GM19467 (cell line): Measurements from ENCODE around the gene CCDC70.
A peak's percentile ranks its signal among the peaks of the same experiment; 100 is the strongest.
"Not testable (repeated sequence)": the region's sequence is repeated elsewhere in the genome, so short reads cannot be mapped to it uniquely, and the experiment has no call there.

Source experiments
- ATAC-seq: cut with Tn5 transposase; IDR thresholded peaks from one replicate; pipeline ENCODE4 v1.9.1; 2021; ENCODE audit warnings: mild to moderate bottlenecking, moderate library complexity; ENCODE audit not compliant: unreplicated experiment

The CCDC70 gene

DNA sequence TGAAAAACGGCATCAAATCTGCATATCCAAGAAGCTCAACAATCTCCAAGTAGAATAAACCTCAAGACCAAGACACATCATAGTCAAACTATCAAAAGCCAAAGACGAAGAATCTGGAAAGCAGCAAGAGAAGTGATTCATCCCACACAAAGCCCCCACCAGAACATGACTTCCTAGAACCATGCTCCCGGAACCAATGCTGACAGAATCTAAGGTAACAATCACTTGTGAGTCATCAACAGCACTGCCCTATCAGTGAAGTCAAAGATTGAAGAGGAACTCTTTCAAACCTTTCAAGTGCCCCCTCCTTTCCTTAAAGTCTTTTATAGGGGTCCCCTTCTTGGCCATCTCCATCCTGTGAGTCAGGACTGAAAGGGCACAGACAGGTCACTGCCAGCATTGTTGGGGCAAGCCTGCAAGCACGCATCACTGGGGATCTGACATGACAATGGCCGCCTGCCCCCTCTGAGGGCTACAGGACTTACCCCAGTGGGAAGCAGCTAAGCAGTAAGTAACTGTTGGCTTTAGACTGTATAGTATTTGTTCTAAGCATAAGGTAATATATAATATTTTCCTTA lies at the start of gene CCDC70:
Gene CCDC70, plus strand, starts transcription at position 247 of the 578 bp plus-strand sequence. CDS start 3,443 bp downstream, outside the sequence.
- ATAC-seq, result no peak

DNA sequence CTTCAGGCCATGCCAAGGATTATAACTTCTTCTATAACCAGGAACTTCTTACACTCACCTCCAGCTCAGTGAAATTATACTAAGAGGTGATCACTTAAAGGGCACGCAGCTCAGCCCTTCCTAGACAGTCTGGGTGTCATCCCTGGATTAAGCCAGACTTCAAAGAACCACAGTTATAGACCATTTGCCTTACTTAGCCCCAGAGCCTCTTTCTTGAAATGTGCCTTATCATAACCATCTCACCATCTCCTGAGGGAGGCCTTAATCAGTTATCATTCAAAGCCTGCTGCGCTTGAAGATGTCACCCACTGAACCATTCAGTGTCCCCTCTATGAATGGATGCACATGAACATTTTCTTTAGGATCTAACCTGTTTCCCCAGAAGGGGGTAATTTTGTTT lies 47.7 kb upstream of the CCDC70 start:
- no peak for ATAC-seq

DNA sequence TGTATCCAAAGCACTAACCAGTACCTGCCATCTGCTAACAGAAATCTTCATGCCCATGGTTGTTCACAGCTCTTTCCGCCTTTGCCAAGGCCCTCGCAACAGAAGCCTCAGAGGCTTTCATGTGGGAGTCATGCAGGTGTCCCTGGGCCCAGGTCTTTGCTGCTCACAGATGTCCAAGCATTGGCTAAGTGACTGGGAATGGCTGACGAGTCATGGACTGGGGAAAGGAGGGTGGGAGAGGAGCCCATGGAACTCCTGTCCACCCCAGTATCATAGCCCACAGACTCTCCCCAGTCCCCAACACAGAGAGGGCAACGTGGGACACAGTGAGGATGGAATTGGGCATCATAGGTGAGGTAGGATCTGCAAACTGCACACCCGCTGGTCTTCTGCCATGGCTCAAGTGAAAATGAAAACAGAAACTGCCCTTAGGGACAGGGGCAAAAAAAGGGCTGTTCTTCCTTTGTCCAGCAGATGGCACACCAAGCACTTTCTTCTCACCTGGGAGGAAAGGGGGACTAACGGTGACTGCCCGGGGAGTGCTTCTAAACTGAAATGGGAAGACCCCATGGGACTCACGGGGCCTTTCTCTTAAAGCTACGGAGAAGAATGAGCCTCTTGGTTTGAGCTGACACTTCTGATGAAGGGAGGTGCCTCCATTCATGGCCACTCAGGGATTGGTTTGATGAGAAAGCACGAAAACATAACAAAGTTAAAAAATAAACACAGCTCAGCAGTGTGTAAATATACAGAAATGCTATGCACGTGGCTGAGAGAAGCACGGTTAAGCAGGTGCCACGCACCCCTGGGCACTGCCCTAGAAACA lies 46.7 kb upstream of the CCDC70 start:
- ATAC-seq, result peak; percentile 69

DNA sequence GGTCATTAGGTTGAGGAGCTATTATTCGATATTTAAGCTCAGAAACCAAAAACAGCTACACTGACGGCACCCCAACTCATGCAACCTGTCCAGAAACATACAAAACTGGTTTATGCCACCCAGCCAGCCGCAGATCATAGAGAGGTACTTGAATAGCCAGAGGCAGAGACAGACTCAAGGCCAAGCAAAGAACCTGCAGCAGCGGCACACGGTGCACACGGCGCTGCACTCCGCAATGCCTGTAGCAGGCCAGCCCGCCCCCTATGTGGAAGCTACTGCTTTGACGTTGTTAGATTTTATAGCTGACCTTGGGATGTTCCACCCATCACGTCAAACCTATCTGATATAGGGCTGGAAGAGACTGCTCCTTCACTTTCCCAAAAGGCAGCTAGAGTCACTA lies 45.9 kb upstream of the CCDC70 start:
- no peak for ATAC-seq

DNA sequence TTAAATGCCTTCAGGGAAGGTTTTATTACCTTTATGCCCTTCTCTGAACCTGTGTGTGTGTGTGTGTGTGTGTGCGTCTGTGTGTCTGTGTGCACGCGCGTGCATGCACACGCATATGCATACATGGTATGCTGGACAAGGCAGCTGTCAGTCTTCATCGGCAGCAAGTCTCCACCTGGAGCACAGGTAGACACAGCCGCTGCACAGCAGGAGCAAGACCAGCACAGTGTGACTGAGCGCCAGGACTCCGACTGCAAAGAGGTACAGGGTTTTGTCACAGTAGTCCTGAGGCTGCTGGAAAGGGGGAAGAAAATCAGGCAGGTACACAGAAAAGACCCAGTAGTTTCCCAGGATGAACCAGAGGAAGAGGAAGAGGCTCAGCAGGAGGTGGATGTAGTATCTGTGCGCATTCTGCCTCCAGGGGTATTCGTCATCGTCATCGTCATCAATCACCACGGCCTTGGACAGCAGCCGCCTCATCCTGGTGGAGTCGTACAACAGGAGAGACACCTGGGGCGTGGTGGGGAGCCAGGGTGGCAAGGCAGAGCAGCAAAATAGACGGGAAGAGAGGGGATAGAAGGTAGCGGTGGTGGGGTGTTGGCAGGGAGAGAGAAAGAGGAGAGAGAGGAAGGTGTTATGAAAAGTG lies 45.0 kb upstream of the CCDC70 start:
- ATAC-seq, result no peak

DNA sequence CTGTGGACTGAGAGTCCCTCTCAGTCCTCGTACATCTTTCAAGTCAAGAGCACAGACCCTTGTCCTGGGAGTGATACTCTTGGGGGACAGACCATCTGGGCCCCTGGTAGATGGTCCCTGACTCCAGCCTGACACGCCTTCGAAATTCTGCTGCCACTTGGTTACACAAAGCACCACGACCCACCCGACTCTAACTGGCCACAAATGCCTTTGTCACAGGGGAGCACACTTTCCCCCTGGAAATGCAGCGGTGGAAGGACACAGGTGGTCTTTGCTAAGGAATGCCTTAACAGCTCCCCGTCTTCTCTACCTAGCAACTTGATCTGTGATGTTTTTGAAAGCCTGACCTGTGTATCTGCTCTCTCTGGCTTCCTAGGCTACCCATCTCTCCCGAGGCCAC lies 44.1 kb upstream of the CCDC70 start:
- no peak for ATAC-seq

DNA sequence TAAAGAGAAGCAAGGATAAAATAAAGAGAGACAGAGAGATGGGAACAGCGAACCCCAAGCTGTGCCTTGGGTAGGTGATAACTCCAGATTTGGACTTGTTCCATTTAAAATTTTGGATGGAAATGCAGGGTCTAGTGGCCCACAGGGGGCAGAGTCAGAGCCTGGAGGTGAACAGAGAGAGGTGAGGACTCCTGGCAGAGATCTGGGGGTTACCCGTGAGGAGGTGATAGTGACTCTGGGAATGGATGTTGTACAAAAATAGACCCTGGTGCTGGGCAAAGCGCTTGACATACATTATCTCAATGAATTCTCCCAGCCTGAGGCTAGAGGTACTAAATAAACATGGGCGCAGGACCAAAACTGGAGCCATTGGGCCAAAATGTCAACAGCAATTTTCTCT lies 43.5 kb upstream of the CCDC70 start:
- no peak for ATAC-seq

DNA sequence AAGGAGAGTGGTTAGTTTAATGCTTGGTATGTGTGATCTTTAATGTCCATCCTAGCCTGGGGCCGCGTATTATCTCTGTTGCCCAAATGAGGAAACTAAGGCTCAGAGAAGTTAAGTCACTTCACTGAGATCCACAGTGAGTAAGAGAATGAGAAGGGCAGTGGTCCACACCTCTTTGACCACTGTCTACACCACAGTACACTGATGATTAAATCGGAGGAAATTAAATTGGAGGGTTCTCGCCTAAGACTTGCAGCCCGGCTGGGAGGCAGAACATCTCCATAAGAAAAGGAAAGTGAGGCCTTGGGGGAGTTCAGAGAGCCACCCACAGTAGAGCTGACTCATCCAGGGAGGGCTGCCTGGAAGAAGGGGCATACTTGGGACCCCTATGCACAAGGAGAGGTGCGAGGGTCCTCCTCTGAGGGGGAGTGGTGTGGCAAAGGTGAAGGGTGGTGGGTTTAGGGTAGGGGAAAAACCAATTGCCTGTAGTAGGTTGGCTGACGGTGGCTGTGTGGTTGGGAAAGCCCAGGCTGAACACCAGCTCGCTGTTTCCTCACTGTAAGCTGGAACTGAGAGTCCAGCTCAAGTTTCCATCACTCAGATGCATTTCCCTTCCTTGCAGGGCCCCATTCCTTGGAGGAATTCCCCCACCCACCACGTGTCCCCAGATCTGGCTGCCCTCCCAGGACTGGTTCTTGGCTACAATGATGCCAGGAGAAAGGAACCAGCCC lies 42.8 kb upstream of the CCDC70 start:
- no peak for ATAC-seq

DNA sequence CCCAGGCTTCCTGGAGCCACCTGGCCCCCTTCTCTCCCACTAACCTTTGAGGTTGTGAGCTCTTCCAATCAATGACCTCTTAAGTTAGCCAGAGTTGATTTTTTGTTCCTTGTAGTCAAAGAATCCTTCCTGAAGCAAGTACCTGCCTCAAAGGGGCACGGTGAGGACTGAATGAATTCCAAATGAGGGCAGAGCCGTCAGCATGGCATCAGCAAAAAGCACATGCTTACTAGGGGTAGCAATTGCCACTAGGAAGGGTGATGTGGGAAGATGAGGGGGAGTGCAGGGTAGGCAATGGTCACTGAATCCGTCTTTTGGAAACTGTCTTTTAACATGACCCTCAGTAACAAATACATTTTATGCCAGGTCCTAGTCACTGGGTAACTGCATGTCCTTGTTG lies 42.2 kb upstream of the CCDC70 start:
- no peak for ATAC-seq

DNA sequence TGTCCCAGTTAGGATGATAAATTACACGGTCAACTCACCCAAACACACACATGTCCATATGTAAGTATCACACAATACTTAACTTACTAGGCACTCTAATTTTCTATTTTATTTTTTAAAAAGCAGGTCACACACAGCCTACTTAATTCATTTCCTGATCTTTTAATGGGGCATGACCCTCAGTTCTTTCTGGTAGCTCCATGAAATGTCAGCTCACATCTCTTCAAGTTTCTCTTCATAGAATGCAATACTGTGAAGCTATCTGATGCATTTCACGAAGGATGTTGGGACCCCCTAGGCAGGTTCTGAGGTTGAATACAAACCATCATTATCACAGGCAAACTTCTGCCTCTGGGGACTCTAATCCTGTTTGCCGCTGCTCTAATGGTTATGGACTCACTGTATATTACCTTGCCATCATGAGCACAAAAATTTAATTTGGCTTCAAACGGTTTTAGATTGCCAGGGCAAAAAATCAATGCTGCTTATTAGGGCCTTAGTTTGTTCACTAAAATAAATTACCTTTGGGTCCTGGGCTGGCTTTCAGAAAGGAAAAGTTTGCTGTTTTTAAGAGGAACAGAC lies 41.7 kb upstream of the CCDC70 start:
- ATAC-seq, result no peak

DNA sequence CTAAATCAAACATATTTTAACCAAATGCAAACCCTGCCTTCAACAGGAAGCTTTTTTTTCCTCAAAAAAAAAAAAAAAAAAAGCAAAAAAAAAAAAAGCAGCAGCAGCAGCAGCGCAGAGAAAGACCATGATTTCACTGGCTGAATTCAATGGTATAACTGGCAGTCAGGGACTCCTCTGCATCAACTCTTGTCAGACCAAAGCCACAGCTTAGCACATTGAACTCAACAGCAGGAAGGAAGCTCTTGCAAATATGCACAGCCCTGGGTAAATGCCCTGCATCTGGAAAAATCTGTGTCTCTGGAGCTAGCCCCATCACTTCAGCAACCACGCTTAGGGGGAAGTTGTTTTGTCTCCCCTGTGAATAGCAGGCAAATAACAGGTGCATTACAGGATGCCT lies 40.2 kb upstream of the CCDC70 start:
- no peak for ATAC-seq

DNA sequence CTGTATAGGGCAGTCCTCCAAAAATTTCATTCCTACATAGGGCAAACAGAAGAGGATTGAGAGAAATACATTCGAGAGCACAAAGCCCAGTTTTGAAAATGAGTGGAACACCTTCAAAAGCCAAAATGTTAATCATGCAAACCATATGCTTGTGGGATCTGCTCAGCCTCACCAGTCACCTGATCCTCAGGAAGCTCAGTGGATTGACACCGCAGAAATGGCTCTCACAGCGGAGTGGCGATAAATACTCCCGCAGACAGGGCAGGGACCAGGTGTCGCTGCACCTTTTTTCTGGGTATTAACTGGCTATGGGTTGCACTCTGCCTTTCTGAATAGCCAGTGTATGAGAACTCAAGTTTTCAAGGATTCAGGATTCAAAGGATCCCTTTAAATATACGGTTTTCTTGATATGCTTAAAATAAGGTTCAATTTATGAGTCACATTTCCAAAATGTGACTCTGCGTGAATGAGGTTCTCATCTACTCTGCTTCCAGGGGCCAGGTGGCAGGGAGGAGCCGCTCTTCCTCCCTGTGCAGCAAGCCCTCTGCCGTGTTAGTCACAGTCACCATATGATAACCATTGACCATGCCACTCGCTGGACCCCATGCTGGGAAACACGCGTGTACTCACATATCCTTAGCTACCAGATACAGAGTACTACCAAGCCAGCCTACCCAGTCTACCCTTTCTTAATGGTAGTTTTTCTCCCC lies 39.5 kb upstream of the CCDC70 start:
- no peak for ATAC-seq

DNA sequence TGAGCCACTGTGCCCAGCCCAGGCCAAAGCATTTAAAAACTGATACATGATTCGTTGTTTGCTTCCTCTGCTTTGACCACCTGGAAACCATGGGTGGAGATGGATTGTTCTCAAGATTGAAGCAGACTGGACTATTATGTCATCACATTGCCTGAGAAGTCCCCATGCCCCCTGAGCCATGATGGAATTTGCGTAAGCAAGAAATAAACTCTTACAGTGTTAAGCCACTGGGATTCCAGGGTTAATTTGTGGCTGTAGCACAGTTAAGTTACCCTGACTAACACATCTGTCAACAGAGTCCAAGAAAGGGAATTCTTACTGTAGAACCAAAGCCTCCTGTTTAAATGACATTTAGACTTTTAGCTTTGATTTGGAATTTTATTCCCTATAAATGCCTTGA lies 38.4 kb upstream of the CCDC70 start:
- no peak for ATAC-seq

DNA sequence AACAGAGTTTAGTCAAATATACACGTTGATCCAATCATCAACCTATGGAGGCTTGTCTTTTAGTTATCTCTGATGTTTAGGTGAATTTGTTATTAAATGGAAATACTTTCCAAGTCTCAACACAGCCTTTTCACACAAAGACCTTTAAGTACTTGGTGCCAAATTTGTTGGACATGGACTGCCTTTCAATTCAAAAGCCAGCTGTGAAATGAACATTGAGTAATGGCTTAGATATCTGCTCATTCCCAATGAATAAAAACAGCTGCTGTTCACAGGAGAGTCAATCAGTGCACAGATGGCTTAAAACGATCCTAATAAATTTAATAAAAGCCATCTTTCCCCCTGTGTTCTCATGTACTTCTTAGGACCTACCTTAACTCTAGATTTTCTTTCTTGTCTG lies 37.9 kb upstream of the CCDC70 start:
- ATAC-seq, result no peak

DNA sequence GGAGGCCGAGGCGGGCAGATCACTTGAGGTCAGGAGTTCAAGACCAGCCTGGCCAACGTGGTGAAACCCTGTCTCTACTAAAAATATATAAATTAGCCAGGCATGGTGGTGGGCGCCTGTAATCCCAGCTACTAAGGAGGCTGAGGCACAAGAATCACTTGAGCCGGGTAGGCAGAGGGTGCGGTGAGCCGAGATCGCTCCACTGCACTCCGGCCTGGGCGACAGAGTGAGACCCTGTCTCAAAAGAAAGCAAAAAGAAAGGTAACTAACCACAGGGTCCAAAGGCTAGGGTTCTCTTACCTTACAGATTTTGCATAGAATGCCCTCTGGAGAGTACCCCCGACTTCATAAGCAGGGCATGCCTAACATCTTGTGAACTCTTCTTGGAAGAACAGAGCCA lies 37.1 kb upstream of the CCDC70 start:
- not testable (repeated sequence) for ATAC-seq

DNA sequence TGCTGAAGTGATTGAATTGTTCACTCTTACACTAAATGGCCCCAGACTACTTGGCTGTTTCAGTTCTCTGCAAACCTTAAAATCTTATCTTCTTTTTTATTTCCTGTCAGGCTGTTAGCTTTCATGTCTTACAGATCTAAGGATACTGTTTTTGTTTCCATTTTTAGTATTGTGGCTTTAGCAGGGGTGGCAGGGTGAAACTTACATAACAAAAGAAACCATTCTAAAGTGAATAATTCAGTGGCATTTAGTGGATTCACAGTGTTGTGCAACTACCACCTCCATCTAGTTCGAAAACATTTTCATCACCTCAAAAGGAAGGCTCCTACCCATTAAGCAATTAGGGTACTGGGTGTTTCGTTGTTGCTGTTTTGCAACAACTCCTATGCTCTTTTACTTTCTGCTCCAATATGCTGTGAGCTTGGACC lies 36.6 kb upstream of the CCDC70 start:
- ATAC-seq, result no peak

DNA sequence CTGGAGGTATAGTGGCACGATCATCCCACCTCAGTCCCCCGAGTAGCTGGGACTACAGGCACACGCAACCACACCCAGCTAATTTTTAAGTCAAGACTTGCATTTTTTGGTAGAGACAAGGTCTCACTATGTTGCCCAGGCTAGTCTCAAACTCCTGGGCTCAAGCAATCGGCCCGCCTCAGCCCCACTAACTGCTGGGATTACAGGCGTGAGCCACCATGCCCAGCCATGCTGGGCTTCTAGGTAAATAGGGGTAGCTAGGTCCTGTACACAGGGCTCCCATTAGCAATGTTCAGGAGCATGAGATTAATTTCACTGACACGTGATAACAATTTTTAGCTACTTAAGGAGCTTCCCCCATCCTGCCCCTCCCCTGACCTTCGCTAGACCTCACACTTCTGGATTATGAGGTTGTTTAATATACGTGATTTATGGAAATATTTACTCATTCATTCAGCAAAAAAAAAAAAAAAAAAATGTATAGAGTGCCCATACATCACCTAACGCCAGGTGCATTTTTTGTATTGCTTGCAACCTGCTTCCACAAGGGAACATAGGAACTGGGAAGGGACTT lies 36.0 kb upstream of the CCDC70 start:
- ATAC-seq, result no peak

DNA sequence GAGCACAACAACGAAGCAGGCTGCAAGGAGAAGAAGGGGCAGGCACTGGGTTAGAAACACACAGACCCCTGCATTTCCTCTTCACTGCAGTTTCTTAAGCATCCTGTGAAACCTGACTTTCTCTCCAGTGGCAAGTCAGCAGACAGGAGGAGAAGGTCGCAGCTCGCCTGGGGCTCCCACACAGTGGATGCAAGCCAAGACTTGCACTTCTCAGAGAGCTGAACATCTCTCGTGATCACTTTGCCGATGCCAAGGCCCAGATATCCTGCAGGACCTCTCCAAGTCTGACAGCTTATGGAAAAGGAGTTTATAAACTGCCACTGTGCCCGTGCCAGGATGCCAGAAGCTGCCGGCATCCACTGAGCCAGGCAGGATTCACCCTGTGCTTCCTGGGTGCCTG lies 35.2 kb upstream of the CCDC70 start:
- ATAC-seq, result no peak

DNA sequence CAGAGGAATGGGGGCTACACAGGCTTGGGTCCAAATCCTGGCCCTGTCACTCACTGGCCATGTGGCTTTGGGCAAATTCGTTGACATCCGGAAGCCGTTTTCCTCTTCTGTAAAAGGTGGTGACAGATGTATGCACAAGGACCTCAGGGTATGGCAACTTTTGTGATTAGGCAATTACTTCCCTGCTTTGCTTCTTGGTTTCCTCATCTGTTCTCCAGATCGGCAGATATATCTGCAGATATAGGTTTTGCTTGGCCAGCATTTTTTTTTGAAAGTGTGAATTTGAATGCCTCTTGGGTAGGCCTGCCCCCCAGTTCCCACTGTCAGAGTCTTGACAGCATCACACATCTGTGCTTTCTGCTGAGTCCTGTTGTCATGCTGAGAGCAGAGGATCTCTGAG lies 34.5 kb upstream of the CCDC70 start:
- no peak for ATAC-seq
